Raji (cell line): Measurements from ENCODE around the gene TMC8.

Source experiments
- POLR2A ChIP-seq: IDR thresholded peaks from 2 replicates; pipeline ENCODE4 v1.6.1; 2011; ENCODE audit warnings: low read depth, low read length, control low read depth; ENCODE audit not compliant: insufficient read depth

Gene TMC8

GRCh38 chr17:78127239-78127887 lies 3.2 kb upstream of the TMC8 start:
- peak; percentile 89 for TF ChIP-seq POLR2A

GRCh38 chr17:78127888-78128550 lies 2.6 kb upstream of the TMC8 start:
- no peak for TF ChIP-seq POLR2A

GRCh38 chr17:78128551-78129350 lies 1.8 kb upstream of the TMC8 start, which contains the start of gene TMC6:
TSS of gene TMC6 (minus strand) at chr17:78128755. CDS start at chr17:78126832, 1,923 bp downstream.
- TF ChIP-seq POLR2A = peak; percentile 60

- peak; percentile 73 for TF ChIP-seq POLR2A
Measured at GRCh38 chr17:78129351-78130089, 1.1 kb upstream of the TMC8 start.

- TF ChIP-seq POLR2A = no peak
Measured at GRCh38 chr17:78130090-78130436, 508 bp upstream of the TMC8 start.

- TF ChIP-seq POLR2A = no peak; the same call in 1 of the 2 replicates
Measured at GRCh38 chr17:78131172-78132083, 857 bp downstream of the TMC8 start.

GRCh38 chr17:78132084-78132676 lies 1.6 kb downstream of the TMC8 start:
- TF ChIP-seq POLR2A = peak; percentile 74

GRCh38 chr17:78132767-78133178 lies 2.2 kb downstream of the TMC8 start:
- no peak for TF ChIP-seq POLR2A

- TF ChIP-seq POLR2A = no peak
Measured at GRCh38 chr17:78133179-78133951, 2.8 kb downstream of the TMC8 start.

GRCh38 chr17:78133971-78134898 lies 3.7 kb downstream of the TMC8 start:
- no peak for TF ChIP-seq POLR2A

- no peak for TF ChIP-seq POLR2A
Measured at GRCh38 chr17:78134899-78135385, 4.4 kb downstream of the TMC8 start.
